Liver (tissue), 9 donors: ENCODE measurements around the gene KRT9. TPM values are rescaled to one million over a fixed set of nuclear protein-coding genes. Genes with fewer than 3 reads are reported as not detected.

ENCODE experiments used
- DNase-seq: peaks from one replicate; pipeline ENCODE4 v3.0.0-alpha.2; 2017; ENCODE audit warnings: low spot score
- H3K27ac ChIP-seq, 2 donors: one replicate each; pipeline ENCODE4 v1.7.0; 2013; ENCODE audit warnings: inconsistent platforms in 2 of 2, low read length in 2 of 2, control low read depth in 1 of 2, low read depth in 1 of 2, mild to moderate bottlenecking in 1 of 2
- H3K27me3 ChIP-seq, 4 donors: one replicate each; pipeline versions ENCODE4 v1.6.1 to v1.7.0; 2013; ENCODE audit warnings: low read length in 3 of 4, inconsistent platforms in 1 of 4, mild to moderate bottlenecking in 1 of 4, moderate library complexity in 1 of 4; ENCODE audit not compliant: control insufficient read depth in 4 of 4, insufficient read depth in 4 of 4
- H3K36me3 ChIP-seq, 4 donors: one replicate each; pipeline versions ENCODE4 v1.6.1 to v1.7.0; 2013; ENCODE audit warnings: low read length in 3 of 4, mild to moderate bottlenecking in 3 of 4, low read depth in 1 of 4, moderate library complexity in 1 of 4; ENCODE audit not compliant: control insufficient read depth in 4 of 4, insufficient read depth in 3 of 4
- H3K4me1 ChIP-seq, 4 donors: one replicate each; pipeline versions ENCODE4 v1.6.1 to v1.7.0; 2013; ENCODE audit warnings: low read length in 3 of 4, mild to moderate bottlenecking in 3 of 4, moderate library complexity in 1 of 4; ENCODE audit not compliant: control insufficient read depth in 4 of 4, insufficient read depth in 4 of 4
- H3K4me3 ChIP-seq, 3 donors: one replicate each; pipeline versions ENCODE4 v1.6.1 to v1.7.0; 2013; ENCODE audit warnings: low read length in 3 of 3, control low read depth in 1 of 3, low read depth in 1 of 3, mild to moderate bottlenecking in 1 of 3
- H3K9ac ChIP-seq, 2 donors: one replicate each; pipeline ENCODE4 v1.7.0; 2013; ENCODE audit warnings: low read length in 2 of 2, mild to moderate bottlenecking in 2 of 2, moderate library complexity in 2 of 2, control low read depth in 1 of 2, low read depth in 1 of 2
- H3K9me3 ChIP-seq, 4 donors: one replicate each; pipeline versions ENCODE4 v1.6.1 to v1.7.0; 2013; ENCODE audit warnings: low read length in 3 of 4; ENCODE audit not compliant: control insufficient read depth in 4 of 4
- EGR1 ChIP-seq, 2 donors: IDR thresholded peaks; 2 replicates each; pipeline ENCODE4 v1.6.1; 2016 to 2018; ENCODE audit warnings: antibody characterized with exemption in 2 of 2, low read depth in 2 of 2
- FOXA2 ChIP-seq: IDR thresholded peaks from 2 replicates; pipeline ENCODE4 v1.6.1; 2016; ENCODE audit warnings: antibody characterized with exemption
- GABPA ChIP-seq, 2 donors: IDR thresholded peaks in 1 of 2; conservative IDR thresholded peaks in 1 of 2; 2 replicates each; pipeline ENCODE4 v1.6.1; 2016; ENCODE audit warnings: antibody characterized with exemption in 2 of 2, mild to moderate bottlenecking in 1 of 2, moderate library complexity in 1 of 2
- NR2F2 ChIP-seq: IDR thresholded peaks from 2 replicates; pipeline ENCODE4 v1.6.1; 2016; ENCODE audit warnings: antibody characterized with exemption
- RAD21 ChIP-seq, 2 donors: IDR thresholded peaks; 2 replicates each; pipeline ENCODE4 v1.6.1; 2016; ENCODE audit warnings: antibody characterized with exemption in 2 of 2, mild to moderate bottlenecking in 2 of 2
- REST ChIP-seq: IDR thresholded peaks from 2 replicates; pipeline ENCODE4 v1.6.1; 2016; ENCODE audit warnings: antibody characterized with exemption, mild to moderate bottlenecking
- SP1 ChIP-seq: IDR thresholded peaks from 2 replicates; pipeline ENCODE4 v1.6.1; 2018; ENCODE audit warnings: antibody characterized with exemption, mild to moderate bottlenecking
- TAF1 ChIP-seq: conservative IDR thresholded peaks from 2 replicates; pipeline ENCODE4 v1.6.1; 2016; ENCODE audit warnings: antibody characterized with exemption, mild to moderate bottlenecking
- YY1 ChIP-seq: IDR thresholded peaks from 2 replicates; pipeline ENCODE4 v1.6.1; 2016; ENCODE audit warnings: antibody characterized with exemption, mild to moderate bottlenecking
- WGBS: extraction: QIAGEN DNeasy Blood & Tissue Kit; methylation state at CpG from one replicate; pipeline ENCODE4 v1.1.7; 2013; 5-methylcytosine and 5-hydroxymethylcytosine counted together
- polyA plus RNA-seq, 2 donors: library from polyadenylated mRNA; stranded (reverse) in 1 of 2; unstranded in 1 of 2; fragments of 200-250 nt in 1 of 2; fragments of >200 nt in 1 of 2; fragmentation: Nextera tagmentation in 1 of 2; extraction: Ambion mirVana in 1 of 2; gene quantifications; one replicate each; pipeline versions ENCODE4 v1.2.1 to v1.2.3, GENCODE V29; 2013 to 2015
- total RNA-seq, 2 donors: library from RNA; depleted of rRNA; stranded (reverse); fragments of >200 nt; gene quantifications; one replicate each; pipeline ENCODE4 v1.2.3, GENCODE V29; 2014
- TF ChIP-seq, protein P1 (sequence below): IDR thresholded peaks from 2 replicates; pipeline ENCODE4 v1.6.1; 2016; ENCODE audit warnings: antibody characterized with exemption
- TF ChIP-seq, protein P2 (sequence below): IDR thresholded peaks from 2 replicates; pipeline ENCODE4 v1.6.1; 2016; ENCODE audit warnings: antibody characterized with exemption
- donor health status: healthy.
- donor health status: healthy.
- donor health status: healthy.
- donor health status: healthy.
- donor health status: healthy.

KRT9 gene
- total and polyA plus RNA-seq, 4 donors, result not detected

- 55% methylated on average over 1 of the region's 1 CpG for whole genome bisulfite sequencing
- Histone ChIP-seq H3K27ac (no peak overlapping the region), H3K36me3 (no peaks in the 10 kb centered on the region)
Measured at GRCh38 chr17:41531993-41532392, 39.9 kb downstream of the KRT9 start.

GRCh38 chr17:41530062-41531048 lies 41.5 kb downstream of the KRT9 start:
- Histone ChIP-seq H3K36me3 (no peaks in the 10 kb centered on the region), H3K9me3 (no peaks in the 10 kb centered on the region), H3K4me1 (peaks cover 0 to 10% (median 4%) of the 10 kb centered on the region in 4 donors), H3K27me3 (peaks cover 0 to 9% (median 6%) of the 10 kb centered on the region in 4 donors), H3K4me3 (no peak overlapping the region), H3K27ac (no peak overlapping the region), H3K9ac (no peak overlapping the region)
- no peak for DNase-seq
- TF ChIP-seq TAF1 (no peak), EGR1 (IDR thresholded peaks at IDR 0.05; ENCODE audit: low read depth in 2 of 2) (no peak), REST (no peak)
- 79% methylated on average over 8 of the region's 8 CpGs for WGBS

More at GRCh38 chr17:41531993-41532392, 39.9 kb downstream of the KRT9 start:
- Histone ChIP-seq H3K9me3 (no peaks in the 10 kb centered on the region), H3K4me3 (no peak overlapping the region), H3K27me3 (peaks cover 0 to 9% (median 6%) of the 10 kb centered on the region in 4 donors), H3K4me1 (peaks cover 0 to 10% (median 4%) of the 10 kb centered on the region in 4 donors), H3K9ac (no peak overlapping the region)
- no peak for DNase-seq
- TF ChIP-seq FOXA2 (no peak), RAD21 (IDR thresholded peaks at IDR 0.05) (no peak), NR2F2 (no peak), YY1 (no peak)

DNA sequence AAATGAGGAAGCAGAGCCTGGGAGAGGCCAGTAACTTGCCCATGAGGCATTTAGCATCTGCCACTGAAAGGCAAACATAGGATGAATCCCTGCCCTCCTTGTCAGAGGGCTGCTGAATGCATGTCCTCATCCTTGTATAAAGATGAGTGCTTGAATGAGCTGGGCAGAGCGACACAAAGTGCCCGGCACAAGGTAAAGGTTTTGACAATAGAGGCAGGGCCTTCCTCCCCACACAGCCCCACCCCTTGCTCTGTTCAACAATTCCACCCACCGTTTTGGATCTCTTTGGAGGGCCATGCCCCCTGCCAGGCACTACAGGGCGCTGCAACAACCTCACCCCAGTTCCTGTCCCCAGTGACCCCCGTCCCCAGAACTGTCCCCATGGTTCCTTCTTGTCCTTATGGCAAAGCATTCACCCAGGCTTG lies 42.4 kb downstream of the KRT9 start:
- H3K9me3 ChIP-seq, result no peaks in the 10 kb centered on the region

More for the DNA sequence above, 42.4 kb downstream of the KRT9 start:
- Histone ChIP-seq H3K9ac (no peak overlapping the region), H3K27me3 (peaks cover 0 to 9% (median 6%) of the 10 kb centered on the region in 4 donors), H3K4me3 (no peak overlapping the region), H3K27ac (no peak overlapping the region), H3K4me1 (peaks cover 0 to 10% (median 4%) of the 10 kb centered on the region in 4 donors), H3K36me3 (no peaks in the 10 kb centered on the region)
- no peak for TF ChIP-seq SP1
- TF ChIP-seq, protein P1, sequence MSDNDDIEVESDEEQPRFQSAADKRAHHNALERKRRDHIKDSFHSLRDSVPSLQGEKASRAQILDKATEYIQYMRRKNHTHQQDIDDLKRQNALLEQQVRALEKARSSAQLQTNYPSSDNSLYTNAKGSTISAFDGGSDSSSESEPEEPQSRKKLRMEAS, result no peak
- no peak for TF ChIP-seq GABPA (IDR thresholded peaks at IDR 0.05 in 1 of 2, conservative IDR thresholded peaks at IDR 0.05 in 1 of 2)
- no peak for TF ChIP-seq EGR1 (IDR thresholded peaks at IDR 0.05; ENCODE audit: low read depth in 2 of 2)
- no peak for TF ChIP-seq YY1
- TF ChIP-seq, protein P2, sequence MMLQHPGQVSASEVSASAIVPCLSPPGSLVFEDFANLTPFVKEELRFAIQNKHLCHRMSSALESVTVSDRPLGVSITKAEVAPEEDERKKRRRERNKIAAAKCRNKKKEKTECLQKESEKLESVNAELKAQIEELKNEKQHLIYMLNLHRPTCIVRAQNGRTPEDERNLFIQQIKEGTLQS, result no peak
- 77% methylated on average over 5 of the region's 5 CpGs for WGBS
- DNase-seq, result no peak
